Heart left ventricle (tissue), 16 donors: ENCODE measurements around the gene P2RX7. TPM values are rescaled to one million over a fixed set of nuclear protein-coding genes. Genes with fewer than 3 reads are reported as not detected.

ENCODE experiments used
- ATAC-seq, 4 donors: fragments of 200-7000 bp; cut with Tn5 transposase; one replicate each; pipeline ENCODE4 v1.9.1; 2020 to 2022; ENCODE audit warnings: moderate library complexity in 4 of 4, mild to moderate bottlenecking in 3 of 4, moderate number of reproducible peaks in 1 of 4
- DNase-seq, 5 donors: peaks; one replicate each; pipeline ENCODE4 v3.0.0-alpha.2; 2020
- H3K27ac ChIP-seq, 12 donors: fragments of 200-600 bp; sonication (generic) in 4 of 12; one replicate each; pipeline versions ENCODE4 v1.5.0 to v1.8.0; 2016 to 2022; ENCODE audit warnings: mild to moderate bottlenecking in 2 of 12
- H3K27me3 ChIP-seq, 9 donors: fragments of 200-600 bp; sonication (generic) in 2 of 9; one replicate each; pipeline versions ENCODE4 v1.5.1 to v1.8.0; 2016 to 2022; ENCODE audit warnings: mild to moderate bottlenecking in 3 of 9
- H3K36me3 ChIP-seq, 9 donors: fragments of 200-600 bp; sonication (generic) in 2 of 9; one replicate each; pipeline versions ENCODE4 v1.5.0 to v1.8.0; 2018 to 2022; ENCODE audit warnings: mild to moderate bottlenecking in 2 of 9
- H3K4me1 ChIP-seq, 12 donors: fragments of 200-600 bp; sonication (generic) in 4 of 12; one replicate each; pipeline versions ENCODE4 v1.5.0 to v1.8.0; 2016 to 2022; ENCODE audit warnings: mild to moderate bottlenecking in 3 of 12
- H3K4me3 ChIP-seq, 12 donors: fragments of 200-600 bp; sonication (generic) in 4 of 12; one replicate each; pipeline versions ENCODE4 v1.5.0 to v1.8.0; 2017 to 2022; ENCODE audit warnings: mild to moderate bottlenecking in 9 of 12, moderate library complexity in 4 of 12
- H3K9me3 ChIP-seq, 12 donors: fragments of 200-600 bp; sonication (generic) in 4 of 12; one replicate each; pipeline versions ENCODE4 v1.5.0 to v1.8.0; 2016 to 2022; ENCODE audit warnings: mild to moderate bottlenecking in 1 of 12
- CTCF ChIP-seq, 12 donors: fragments of 200-600 bp; sonication (generic) in 4 of 12; IDR thresholded peaks; one replicate each; pipeline versions ENCODE4 v1.5.0 to v1.8.0; 2018 to 2022; ENCODE audit warnings: antibody characterized with exemption in 12 of 12, mild to moderate bottlenecking in 5 of 12
- POLR2A ChIP-seq, 2 donors: fragments of 450-650 bp; IDR thresholded peaks; one replicate each; pipeline ENCODE4 v1.6.1; 2017; ENCODE audit warnings: antibody characterized with exemption in 2 of 2, mild to moderate bottlenecking in 2 of 2, moderate library complexity in 2 of 2
- WGBS, 4 donors: extraction: QIAGEN DNeasy Blood & Tissue Kit in 2 of 4; methylation state at CpG; one replicate each; pipeline versions ENCODE4 v1.1.5 to v1.1.7; 2013 to 2018; 5-methylcytosine and 5-hydroxymethylcytosine counted together
- intact Hi-C, 10 donors: fragments of 100-400 bp; cut with DNase I; formaldehyde crosslinking; loops; one replicate each; pipeline versions ENCODE4 v1.11.1 to v1.14.2; 2022
- polyA plus RNA-seq, 2 donors: library from polyadenylated mRNA; stranded (reverse); fragments of 200-250 nt; gene quantifications; one replicate each; pipeline ENCODE4 v1.2.3, GENCODE V29; 2013
- total RNA-seq, 9 donors: library from RNA; depleted of rRNA in 2 of 9; stranded (reverse); fragments of >200 nt in 2 of 9; fragmentation: NEBNext Ultra II Directional in 3 of 9; extraction: Animal tissue kit (Norgen Biotek cat#: 25700) in 3 of 9; gene quantifications; one replicate each; pipeline versions ENCODE4 v1.1.0 to v1.2.4, GENCODE V29; 2016 to 2023
- donor health status: ischemic (EF 13 %, LVEDD 7.1; RV severe dilation, severe dysfunction).
- donor health status: healthy with polysubstance abuse.
- donor health status: DM: no; HTN: yes; CAD: no.
- donor health status: DM: no; HTN: no; CAD: no.
- donor health status: ischemic (EF 25% LVEDD 6.9; RV normal size, moderate dysfunction).
- donor health status: ischemic (EF 25% LVEDD 5.7; RV mildly dilated, moderate dysfunction).
- donor health status: healthy.
- donor health status: DM: yes; HTN: yes; CAD: no.
- donor health status: ischemic (EF 35%, LVEDD 5.7; RV mildly dilated, moderate dysfunction).
- donor health status: nonischemic (EF 11% LVEDD 7.7; RV severe dilation, severe dysfunction).
- donor health status: DM: yes; HTN: yes; CAD: no.
- donor health status: PGD.
- donor health status: ischemic (EF 29% LVEDD 5.4; RV normal size, mild dysfunction).
- donor health status: nonischemic (EF 23%, LVEDD 6.1; RV moderate dilation, normal function).

The P2RX7 gene
- total and polyA plus RNA-seq, 11 donors, result 0.39 to 12.0 (median 1.8) TPM

- ATAC-seq (no peak), DNase-seq (no peak)
- TF ChIP-seq POLR2A (IDR thresholded peaks at IDR 0.05) (no peak), CTCF (IDR thresholded peaks at IDR 0.05) (no peak)
- intact Hi-C loops, result loop anchor here in 2 of 10 donors (10.0 kb wide), 2 partner anchors 84 to 94 kb away; partner anchors contain the start of gene P2RX4 (in 1 of the 2)
- H3K4me3 ChIP-seq, result no peak overlapping the region
- WGBS, 4 donors, result 77 to 81% (median 79%) methylated on average over 8 of the region's 8 CpGs
- H3K27me3 ChIP-seq, result no peaks in the 10 kb centered on the region
- no peak overlapping the region for H3K27ac ChIP-seq
- H3K4me1 ChIP-seq, result peaks cover 0 to 7% (median 0%) of the 10 kb centered on the region in 12 donors
- H3K36me3 ChIP-seq, result no peaks in the 10 kb centered on the region
- no peaks in the 10 kb centered on the region for H3K9me3 ChIP-seq
These were observed 11.5 kb upstream of the P2RX7 start for GRCh38 chr12:121120989-121121755.

GRCh38 chr12:121121805-121122204 lies 10.9 kb upstream of the P2RX7 start:
- 84 to 90% (median 85%) methylated on average over 4 of the region's 4 CpGs for WGBS, 4 donors
- no peak overlapping the region for H3K27ac ChIP-seq
- intact Hi-C loops, result loop anchor here in 2 of 10 donors (10.0 kb wide), 2 partner anchors 83 to 93 kb away; partner anchors contain the start of gene P2RX4 (in 1 of the 2)
- DNase-seq, result no peak
- peaks cover 0 to 7% (median 0%) of the 10 kb centered on the region in 12 donors for H3K4me1 ChIP-seq
- TF ChIP-seq POLR2A (IDR thresholded peaks at IDR 0.05) (no peak), CTCF (IDR thresholded peaks at IDR 0.05) (no peak)
- no peak overlapping the region for H3K4me3 ChIP-seq
- no peaks in the 10 kb centered on the region for H3K9me3 ChIP-seq
- no peaks in the 10 kb centered on the region for H3K27me3 ChIP-seq
- no peak for ATAC-seq
- no peaks in the 10 kb centered on the region for H3K36me3 ChIP-seq

- ATAC-seq, result no peak
- Histone ChIP-seq H3K4me1 (peaks cover 0 to 14% (median 6%) of the 10 kb centered on the region in 12 donors), H3K36me3 (no peaks in the 10 kb centered on the region), H3K27me3 (no peaks in the 10 kb centered on the region), H3K27ac (peak overlapping the region in 1 of 12 donors; percentile 46), H3K9me3 (no peaks in the 10 kb centered on the region), H3K4me3 (no peak overlapping the region)
- no peak for TF ChIP-seq POLR2A (IDR thresholded peaks at IDR 0.05)
- TF ChIP-seq CTCF (IDR thresholded peaks at IDR 0.05), result no peak
- intact Hi-C loops, result loop anchor here in 2 of 10 donors (10.0 kb wide), 2 partner anchors 81 to 91 kb away; partner anchors contain the start of gene P2RX4 (in 1 of the 2)
- WGBS, 4 donors, result 81 to 91% (median 89%) methylated on average over 2 of the region's 2 CpGs
- no peak for DNase-seq
These were observed 9.2 kb upstream of the P2RX7 start for GRCh38 chr12:121123488-121123887.

GRCh38 chr12:121124402-121125109 lies 8.1 kb upstream of the P2RX7 start:
- peaks cover 0 to 25% (median 15%) of the 10 kb centered on the region in 12 donors for H3K4me1 ChIP-seq
- no peaks in the 10 kb centered on the region for H3K27me3 ChIP-seq
- peak; percentile 88 to 94 (median 89) for ATAC-seq
- no peak for TF ChIP-seq CTCF (IDR thresholded peaks at IDR 0.05)
- TF ChIP-seq POLR2A (IDR thresholded peaks at IDR 0.05), result no peak
- no peaks in the 10 kb centered on the region for H3K9me3 ChIP-seq
- H3K4me3 ChIP-seq, result no peak overlapping the region
- WGBS, 4 donors, result 39 to 54% (median 51%) methylated on average over 4 of the region's 4 CpGs
- intact Hi-C loops, result loop anchor here in 2 of 10 donors (10.0 kb wide), 2 partner anchors 80 to 90 kb away; partner anchors contain the start of gene P2RX4 (in 1 of the 2)
- H3K27ac ChIP-seq, result peak overlapping the region in 10 of 12 donors; percentile 33 to 76 (median 58)
- peak in 4 of 5 donors; percentile 25 to 69 (median 31) for DNase-seq
- H3K36me3 ChIP-seq, result no peaks in the 10 kb centered on the region
